ENCODE measurements around the gene EXOSC5. TPM values are rescaled to one million over a fixed set of nuclear protein-coding genes. Genes with fewer than 3 reads are reported as not detected.

EXOSC5 gene
- total and polyA plus RNA-seq, 9 of the 15 experiments (the other 6 are each of a cell fraction or from before 2014, with no cell fraction given): 10.9 to 75.5 (median 37.8) TPM

DNA sequence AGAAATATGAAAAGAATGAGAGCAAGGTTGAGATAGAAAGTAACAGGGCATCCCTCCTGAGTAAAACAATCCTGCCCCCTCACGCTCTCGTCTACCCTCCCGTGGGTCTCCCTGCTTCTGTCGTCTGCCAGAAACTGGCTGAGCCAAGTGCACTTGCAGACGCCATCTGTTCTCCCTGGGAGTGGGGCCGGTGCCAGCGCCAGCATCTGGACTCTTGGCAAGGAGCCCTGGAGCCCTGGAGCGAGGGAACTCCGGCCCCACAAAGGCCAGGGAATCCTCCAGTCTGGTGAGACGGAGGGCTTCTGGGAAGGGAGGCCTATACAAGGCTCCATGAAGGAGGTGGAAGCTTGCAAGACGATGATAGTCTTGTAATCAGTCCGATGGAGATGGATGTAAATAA, 23.2 kb downstream of the EXOSC5 start (continued):
- TF ChIP-seq, protein P1, sequence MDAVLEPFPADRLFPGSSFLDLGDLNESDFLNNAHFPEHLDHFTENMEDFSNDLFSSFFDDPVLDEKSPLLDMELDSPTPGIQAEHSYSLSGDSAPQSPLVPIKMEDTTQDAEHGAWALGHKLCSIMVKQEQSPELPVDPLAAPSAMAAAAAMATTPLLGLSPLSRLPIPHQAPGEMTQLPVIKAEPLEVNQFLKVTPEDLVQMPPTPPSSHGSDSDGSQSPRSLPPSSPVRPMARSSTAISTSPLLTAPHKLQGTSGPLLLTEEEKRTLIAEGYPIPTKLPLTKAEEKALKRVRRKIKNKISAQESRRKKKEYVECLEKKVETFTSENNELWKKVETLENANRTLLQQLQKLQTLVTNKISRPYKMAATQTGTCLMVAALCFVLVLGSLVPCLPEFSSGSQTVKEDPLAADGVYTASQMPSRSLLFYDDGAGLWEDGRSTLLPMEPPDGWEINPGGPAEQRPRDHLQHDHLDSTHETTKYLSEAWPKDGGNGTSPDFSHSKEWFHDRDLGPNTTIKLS (IDR thresholded peaks at IDR 0.05; ENCODE audit: borderline replicate concordance, low read depth): no peak
- TF ChIP-seq GABPB2 (CRISPR knock-in tag; conservative IDR thresholded peaks at IDR 0.05): no peak
- TF ChIP-seq ZZZ3 (IDR thresholded peaks at IDR 0.05): no peak
- no peak for TF ChIP-seq NCOA6 (IDR thresholded peaks at IDR 0.05)
- TF ChIP-seq KLF1 (tag; IDR thresholded peaks at IDR 0.05): no peak
- TF ChIP-seq, protein P2, sequence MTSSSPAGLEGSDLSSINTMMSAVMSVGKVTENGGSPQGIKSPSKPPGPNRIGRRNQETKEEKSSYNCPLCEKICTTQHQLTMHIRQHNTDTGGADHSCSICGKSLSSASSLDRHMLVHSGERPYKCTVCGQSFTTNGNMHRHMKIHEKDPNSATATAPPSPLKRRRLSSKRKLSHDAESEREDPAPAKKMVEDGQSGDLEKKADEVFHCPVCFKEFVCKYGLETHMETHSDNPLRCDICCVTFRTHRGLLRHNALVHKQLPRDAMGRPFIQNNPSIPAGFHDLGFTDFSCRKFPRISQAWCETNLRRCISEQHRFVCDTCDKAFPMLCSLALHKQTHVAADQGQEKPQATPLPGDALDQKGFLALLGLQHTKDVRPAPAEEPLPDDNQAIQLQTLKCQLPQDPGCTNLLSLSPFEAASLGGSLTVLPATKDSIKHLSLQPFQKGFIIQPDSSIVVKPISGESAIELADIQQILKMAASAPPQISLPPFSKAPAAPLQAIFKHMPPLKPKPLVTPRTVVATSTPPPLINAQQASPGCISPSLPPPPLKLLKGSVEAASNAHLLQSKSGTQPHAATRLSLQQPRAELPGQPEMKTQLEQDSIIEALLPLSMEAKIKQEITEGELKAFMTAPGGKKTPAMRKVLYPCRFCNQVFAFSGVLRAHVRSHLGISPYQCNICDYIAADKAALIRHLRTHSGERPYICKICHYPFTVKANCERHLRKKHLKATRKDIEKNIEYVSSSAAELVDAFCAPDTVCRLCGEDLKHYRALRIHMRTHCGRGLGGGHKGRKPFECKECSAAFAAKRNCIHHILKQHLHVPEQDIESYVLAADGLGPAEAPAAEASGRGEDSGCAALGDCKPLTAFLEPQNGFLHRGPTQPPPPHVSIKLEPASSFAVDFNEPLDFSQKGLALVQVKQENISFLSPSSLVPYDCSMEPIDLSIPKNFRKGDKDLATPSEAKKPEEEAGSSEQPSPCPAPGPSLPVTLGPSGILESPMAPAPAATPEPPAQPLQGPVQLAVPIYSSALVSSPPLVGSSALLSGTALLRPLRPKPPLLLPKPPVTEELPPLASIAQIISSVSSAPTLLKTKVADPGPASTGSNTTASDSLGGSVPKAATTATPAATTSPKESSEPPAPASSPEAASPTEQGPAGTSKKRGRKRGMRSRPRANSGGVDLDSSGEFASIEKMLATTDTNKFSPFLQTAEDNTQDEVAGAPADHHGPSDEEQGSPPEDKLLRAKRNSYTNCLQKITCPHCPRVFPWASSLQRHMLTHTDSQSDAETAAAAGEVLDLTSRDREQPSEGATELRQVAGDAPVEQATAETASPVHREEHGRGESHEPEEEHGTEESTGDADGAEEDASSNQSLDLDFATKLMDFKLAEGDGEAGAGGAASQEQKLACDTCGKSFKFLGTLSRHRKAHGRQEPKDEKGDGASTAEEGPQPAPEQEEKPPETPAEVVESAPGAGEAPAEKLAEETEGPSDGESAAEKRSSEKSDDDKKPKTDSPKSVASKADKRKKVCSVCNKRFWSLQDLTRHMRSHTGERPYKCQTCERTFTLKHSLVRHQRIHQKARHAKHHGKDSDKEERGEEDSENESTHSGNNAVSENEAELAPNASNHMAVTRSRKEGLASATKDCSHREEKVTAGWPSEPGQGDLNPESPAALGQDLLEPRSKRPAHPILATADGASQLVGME (CRISPR knock-in tag; IDR thresholded peaks at IDR 0.05): no peak
- TF ChIP-seq TCF7L2 (IDR thresholded peaks at IDR 0.05; ENCODE audit: low read depth, low read length): no peak
- no peak for TF ChIP-seq STAG1 (CRISPR knock-in tag; IDR thresholded peaks at IDR 0.05; ENCODE audit: borderline replicate concordance)
- no peak for TF ChIP-seq BDP1 (IDR thresholded peaks at IDR 0.05; ENCODE audit: insufficient read depth, insufficient read length)
